Ovary (tissue), 3 donors: Measurements from ENCODE around the gene SCIN.
"Not testable (repeated sequence)": the region's sequence is repeated elsewhere in the genome, so short reads cannot be mapped to it uniquely, and the experiment has no call there.

Experiments used
- POLR2A ChIP-seq: fragments of 450-650 bp; IDR thresholded peaks from one replicate; pipeline ENCODE4 v1.6.1; 2017; ENCODE audit warnings: antibody characterized with exemption, mild to moderate bottlenecking, moderate library complexity
- TF ChIP-seq, protein P1 (sequence below), 3 donors: fragments of 450-650 bp in 2 of 3; fragments of 200-600 bp in 1 of 3; IDR thresholded peaks; one replicate each; pipeline versions ENCODE4 v1.5.1 to v1.8.0; 2016 to 2022; ENCODE audit warnings: antibody characterized with exemption in 3 of 3, mild to moderate bottlenecking in 1 of 3
- donor health status: DM: no; HTN: no; CAD: no.

DNA sequence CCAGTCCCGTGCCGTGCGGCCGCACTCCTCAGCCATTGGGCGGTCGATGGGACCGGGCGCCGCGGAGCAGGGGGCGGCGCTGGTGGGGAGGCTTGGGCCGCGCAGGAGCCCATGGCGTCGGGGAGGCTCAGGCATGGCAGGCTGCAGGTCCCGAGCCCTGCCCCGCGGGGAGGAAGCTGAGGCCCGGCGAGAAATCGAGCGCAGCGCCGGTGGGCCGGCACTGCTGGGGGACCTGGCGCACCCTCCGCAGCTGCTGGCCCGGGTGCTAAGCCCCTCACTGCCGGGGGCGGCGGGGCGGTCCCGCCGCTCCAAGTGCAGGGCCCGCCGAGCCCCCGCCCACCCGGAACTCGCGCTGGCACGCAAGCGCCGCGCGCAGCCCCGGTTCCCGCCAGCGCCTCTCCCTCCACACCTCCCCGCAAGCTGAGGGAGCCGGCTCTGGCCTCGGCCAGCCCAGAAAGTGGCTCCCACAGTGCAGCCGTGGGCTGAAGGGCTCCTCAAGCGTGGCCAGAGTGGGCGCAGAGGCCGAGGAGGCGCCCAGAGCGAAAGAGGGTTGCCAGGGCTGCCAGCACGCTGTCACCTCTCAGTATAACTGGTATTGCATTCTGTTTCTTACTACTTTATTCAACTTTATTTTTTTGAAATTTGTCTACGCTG lies 14.3 kb upstream of the SCIN start:
- TF ChIP-seq, protein P1, sequence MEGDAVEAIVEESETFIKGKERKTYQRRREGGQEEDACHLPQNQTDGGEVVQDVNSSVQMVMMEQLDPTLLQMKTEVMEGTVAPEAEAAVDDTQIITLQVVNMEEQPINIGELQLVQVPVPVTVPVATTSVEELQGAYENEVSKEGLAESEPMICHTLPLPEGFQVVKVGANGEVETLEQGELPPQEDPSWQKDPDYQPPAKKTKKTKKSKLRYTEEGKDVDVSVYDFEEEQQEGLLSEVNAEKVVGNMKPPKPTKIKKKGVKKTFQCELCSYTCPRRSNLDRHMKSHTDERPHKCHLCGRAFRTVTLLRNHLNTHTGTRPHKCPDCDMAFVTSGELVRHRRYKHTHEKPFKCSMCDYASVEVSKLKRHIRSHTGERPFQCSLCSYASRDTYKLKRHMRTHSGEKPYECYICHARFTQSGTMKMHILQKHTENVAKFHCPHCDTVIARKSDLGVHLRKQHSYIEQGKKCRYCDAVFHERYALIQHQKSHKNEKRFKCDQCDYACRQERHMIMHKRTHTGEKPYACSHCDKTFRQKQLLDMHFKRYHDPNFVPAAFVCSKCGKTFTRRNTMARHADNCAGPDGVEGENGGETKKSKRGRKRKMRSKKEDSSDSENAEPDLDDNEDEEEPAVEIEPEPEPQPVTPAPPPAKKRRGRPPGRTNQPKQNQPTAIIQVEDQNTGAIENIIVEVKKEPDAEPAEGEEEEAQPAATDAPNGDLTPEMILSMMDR (IDR thresholded peaks at IDR 0.05): not testable (repeated sequence)
- TF ChIP-seq POLR2A: not testable (repeated sequence)
